Omental fat pad (tissue), 4 donors: ENCODE data around the gene GPC1. TPM values are rescaled to one million over a fixed set of nuclear protein-coding genes. Genes with fewer than 3 reads are reported as not detected.

Experiments used
- ATAC-seq: fragments of 150-250 bp; one replicate; pipeline ENCODE4 v1.9.1; 2016; ENCODE audit warnings: mild to moderate bottlenecking, moderate library complexity; ENCODE audit not compliant: low FRiP score
- DNase-seq: peaks from one replicate; pipeline ENCODE4 v3.0.0-alpha.2; 2019; ENCODE audit warnings: low spot score
- CTCF ChIP-seq, 3 donors: fragments of 450-650 bp; IDR thresholded peaks; one replicate each; pipeline ENCODE4 v1.5.1; 2016 to 2017; ENCODE audit warnings: antibody characterized with exemption in 3 of 3, mild to moderate bottlenecking in 3 of 3, moderate library complexity in 2 of 3
- total RNA-seq, 4 donors: library from RNA; depleted of rRNA; stranded (reverse); fragments of >200 nt; gene quantifications; one replicate each; pipeline ENCODE4 v1.1.0, GENCODE V29; 2016

The GPC1 gene
- total RNA-seq, 4 donors from 2014 or later, result 33.6 to 91.4 (median 39.5) TPM

GRCh38 chr2:240450532-240451107, 15.2 kb downstream of the GPC1 start:
- no peak for TF ChIP-seq CTCF (IDR thresholded peaks at IDR 0.05)
- DNase-seq (no peak), ATAC-seq (no peak)

GRCh38 chr2:240451108-240451611, 15.7 kb downstream of the GPC1 start:
- TF ChIP-seq CTCF (IDR thresholded peaks at IDR 0.05), result no peak
- no peak for DNase-seq
- ATAC-seq, result no peak

- ATAC-seq (no peak), DNase-seq (no peak)
- TF ChIP-seq CTCF (IDR thresholded peaks at IDR 0.05), result no peak
These were observed 16.5 kb downstream of the GPC1 start for GRCh38 chr2:240451791-240452461.

GRCh38 chr2:240452462-240453256, 17.2 kb downstream of the GPC1 start:
- no peak for TF ChIP-seq CTCF (IDR thresholded peaks at IDR 0.05)
- no peak for DNase-seq
- peak; percentile 60 for ATAC-seq

- DNase-seq, result no peak
- ATAC-seq, result no peak
- TF ChIP-seq CTCF (IDR thresholded peaks at IDR 0.05), result no peak
These were observed 18.1 kb downstream of the GPC1 start for GRCh38 chr2:240453461-240454105.

GRCh38 chr2:240454106-240454901, 18.8 kb downstream of the GPC1 start:
- no peak for ATAC-seq
- no peak for DNase-seq
- no peak for TF ChIP-seq CTCF (IDR thresholded peaks at IDR 0.05)
